Mammary epithelial cell (primary cell): ENCODE measurements around the gene CCDC107.

Source experiments
- CTCF ChIP-seq, 2 donors: IDR thresholded peaks in 1 of 2; conservative IDR thresholded peaks in 1 of 2; 2 replicates each; pipeline ENCODE4 v1.5.1; 2011 to 2012; ENCODE audit warnings: inconsistent platforms in 2 of 2, low read length in 2 of 2, mild to moderate bottlenecking in 2 of 2, control low read depth in 1 of 2, low read depth in 1 of 2; ENCODE audit not compliant: insufficient read depth in 1 of 2; ENCODE audit errors: extremely low read depth in 1 of 2
- EZH2 ChIP-seq: IDR thresholded peaks from 2 replicates; pipeline ENCODE4 v1.6.1; 2012; ENCODE audit warnings: low read length, inconsistent platforms, borderline replicate concordance

- no peak for TF ChIP-seq CTCF (conservative IDR thresholded peaks at IDR 0.05 in 1 of 2, IDR thresholded peaks at IDR 0.05 in 1 of 2; ENCODE audit: extremely low read depth in 1 of 2, insufficient read depth in 1 of 2, low read depth in 1 of 2, low read length in 2 of 2)
- no peak for TF ChIP-seq EZH2
These were observed 8.5 kb downstream of the CCDC107 start for GRCh38 chr9:35666549-35666948.
